Measurements from ENCODE around the gene PJA2. TPM values are rescaled to one million over a fixed set of nuclear protein-coding genes. Genes with fewer than 3 reads are reported as not detected.

The PJA2 gene
- total and polyA plus RNA-seq, 12 donors, result 15.6 to 103 (median 87.9) TPM

GRCh38 chr5:109310315-109310714, 99.5 kb downstream of the PJA2 start:
- ATAC-seq (no peak), DNase-seq (no peak)
- Histone ChIP-seq H3K27ac (no peak overlapping the region), H3K36me3 (no peaks in the 10 kb centered on the region), H3K9me3 (no peaks in the 10 kb centered on the region), H3K4me3 (no peak overlapping the region), H3K4me1 (peaks cover 0 to 3% (median 0%) of the 10 kb centered on the region in 9 donors), H3K27me3 (no peaks in the 10 kb centered on the region)
- intact Hi-C loops (cut with DNase I), result loop anchor here in 1 of 10 donors (10.0 kb wide), 1 partner anchor 406 kb away; no protein-coding TSS in a partner anchor
- TF ChIP-seq, protein P1, sequence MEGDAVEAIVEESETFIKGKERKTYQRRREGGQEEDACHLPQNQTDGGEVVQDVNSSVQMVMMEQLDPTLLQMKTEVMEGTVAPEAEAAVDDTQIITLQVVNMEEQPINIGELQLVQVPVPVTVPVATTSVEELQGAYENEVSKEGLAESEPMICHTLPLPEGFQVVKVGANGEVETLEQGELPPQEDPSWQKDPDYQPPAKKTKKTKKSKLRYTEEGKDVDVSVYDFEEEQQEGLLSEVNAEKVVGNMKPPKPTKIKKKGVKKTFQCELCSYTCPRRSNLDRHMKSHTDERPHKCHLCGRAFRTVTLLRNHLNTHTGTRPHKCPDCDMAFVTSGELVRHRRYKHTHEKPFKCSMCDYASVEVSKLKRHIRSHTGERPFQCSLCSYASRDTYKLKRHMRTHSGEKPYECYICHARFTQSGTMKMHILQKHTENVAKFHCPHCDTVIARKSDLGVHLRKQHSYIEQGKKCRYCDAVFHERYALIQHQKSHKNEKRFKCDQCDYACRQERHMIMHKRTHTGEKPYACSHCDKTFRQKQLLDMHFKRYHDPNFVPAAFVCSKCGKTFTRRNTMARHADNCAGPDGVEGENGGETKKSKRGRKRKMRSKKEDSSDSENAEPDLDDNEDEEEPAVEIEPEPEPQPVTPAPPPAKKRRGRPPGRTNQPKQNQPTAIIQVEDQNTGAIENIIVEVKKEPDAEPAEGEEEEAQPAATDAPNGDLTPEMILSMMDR (IDR thresholded peaks at IDR 0.05), result no peak
- 95% methylated on average over 3 of the region's 3 CpGs for WGBS, 2 donors

- Histone ChIP-seq H3K36me3 (no peaks in the 10 kb centered on the region), H3K4me1 (no peaks in the 10 kb centered on the region), H3K4me3 (no peak overlapping the region), H3K27ac (no peak overlapping the region), H3K27me3 (no peaks in the 10 kb centered on the region), H3K9me3 (no peaks in the 10 kb centered on the region)
- 88 to 89% methylated on average over 5 of the region's 5 CpGs for WGBS, 2 donors
- intact Hi-C loops (cut with DNase I), result loop anchor here in 1 of 10 donors (10.0 kb wide), 1 partner anchor 405 kb away; no protein-coding TSS in a partner anchor
- no peak for ATAC-seq
- TF ChIP-seq, protein P1 (IDR thresholded peaks at IDR 0.05), result no peak
- DNase-seq, result no peak
Observed at GRCh38 chr5:109309326-109310063, 100.3 kb downstream of the PJA2 start.

- H3K27ac ChIP-seq, result no peak overlapping the region
- DNase-seq (no peak), ATAC-seq (no peak)
- no peak overlapping the region for H3K4me3 ChIP-seq
- TF ChIP-seq, protein P1 (IDR thresholded peaks at IDR 0.05), result no peak
- H3K9me3 ChIP-seq, result no peaks in the 10 kb centered on the region
- no peaks in the 10 kb centered on the region for H3K27me3 ChIP-seq
- H3K36me3 ChIP-seq, result no peaks in the 10 kb centered on the region
- intact Hi-C loops (cut with DNase I), result no loop called here
- 80 to 82% methylated on average over 3 of the region's 3 CpGs for WGBS, 2 donors
- H3K4me1 ChIP-seq, result no peaks in the 10 kb centered on the region
Observed at GRCh38 chr5:109307951-109308350, 101.8 kb downstream of the PJA2 start.

DNA sequence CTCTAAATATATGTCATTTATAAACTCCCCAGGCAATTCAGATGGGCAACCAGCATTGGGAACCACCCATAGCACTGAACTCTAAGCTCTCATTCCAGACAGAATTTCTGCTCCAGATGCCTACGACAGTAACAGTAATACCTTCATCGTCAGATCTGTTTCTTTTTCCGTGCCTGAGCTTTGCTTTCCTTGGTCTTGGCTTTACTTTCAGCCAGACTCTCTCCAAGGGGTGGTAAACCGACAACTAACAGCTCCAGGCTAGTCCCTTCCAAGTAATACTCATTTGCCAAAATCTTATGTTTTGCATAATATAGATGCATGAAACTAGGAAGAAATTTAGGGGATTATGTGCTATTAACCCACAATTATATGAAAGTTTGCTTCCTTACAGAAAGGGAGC, 102.3 kb downstream of the PJA2 start:
- Histone ChIP-seq H3K36me3 (no peaks in the 10 kb centered on the region), H3K4me1 (no peaks in the 10 kb centered on the region), H3K4me3 (no peak overlapping the region), H3K27me3 (no peaks in the 10 kb centered on the region), H3K9me3 (no peaks in the 10 kb centered on the region), H3K27ac (no peak overlapping the region)
- TF ChIP-seq, protein P1 (IDR thresholded peaks at IDR 0.05), result no peak
- intact Hi-C loops (cut with DNase I), result no loop called here
- 76 to 83% methylated on average over 4 of the region's 4 CpGs for WGBS, 2 donors
- ATAC-seq (no peak), DNase-seq (no peak)
